Endometrial microvascular endothelial cells (primary cell): ENCODE results near the gene MROH2A. TPM values are rescaled to one million over a fixed set of nuclear protein-coding genes. Genes with fewer than 3 reads are reported as not detected.

Experiments used
- in situ Hi-C: cut with HindIII; loops from 2 replicates; pipeline ENCODE4 v1.10.0; 2017; ENCODE audit warnings: low sequenced_read_pairs, low pct_unique_long_range_greater_than_20kb; ENCODE audit errors: inconsistent ontology term
- total RNA-seq: library from RNA; depleted of rRNA; stranded (reverse); fragments of >200 nt; gene quantifications from one replicate; pipeline ENCODE4 v1.2.3, GENCODE V29; 2015; ENCODE audit errors: inconsistent ontology term

MROH2A gene
- total RNA-seq, 1 donor from 2014 or later, result not detected

- in situ Hi-C loops, result no loop called here
Observed at GRCh38 chr2:233846387-233847247, 68.5 kb downstream of the MROH2A start.

- in situ Hi-C loops, result no loop called here
Observed at GRCh38 chr2:233847248-233847898, 69.2 kb downstream of the MROH2A start.

GRCh38 chr2:233848276-233848675 is 70.1 kb downstream of the MROH2A start:
- in situ Hi-C loops, result no loop called here

GRCh38 chr2:233849607-233850271 is 71.6 kb downstream of the MROH2A start:
- in situ Hi-C loops, result no loop called here

- in situ Hi-C loops, result no loop called here
Observed at GRCh38 chr2:233850745-233851144, 72.6 kb downstream of the MROH2A start.

GRCh38 chr2:233851169-233851568 is 73.0 kb downstream of the MROH2A start:
- in situ Hi-C loops, result no loop called here

GRCh38 chr2:233852056-233852455 is 73.9 kb downstream of the MROH2A start:
- in situ Hi-C loops, result no loop called here

GRCh38 chr2:233853353-233853752 is 75.2 kb downstream of the MROH2A start:
- in situ Hi-C loops, result no loop called here

- in situ Hi-C loops, result no loop called here
Observed at GRCh38 chr2:233853883-233854240, 75.7 kb downstream of the MROH2A start.

GRCh38 chr2:233854241-233854981 is 76.3 kb downstream of the MROH2A start, which contains the start of gene HJURP:
HJURP (minus strand) TSS chr2:233854535; CDS start chr2:233854500, 35 bp downstream.
- in situ Hi-C loops, result no loop called here

- in situ Hi-C loops, result no loop called here
Observed at GRCh38 chr2:233855345-233855744, 77.2 kb downstream of the MROH2A start.

- in situ Hi-C loops, result no loop called here
Observed at GRCh38 chr2:233856184-233856583, 78.1 kb downstream of the MROH2A start.

GRCh38 chr2:233857511-233858141 is 79.5 kb downstream of the MROH2A start:
- in situ Hi-C loops, result no loop called here

- in situ Hi-C loops, result no loop called here
Observed at GRCh38 chr2:233858331-233858730, 80.2 kb downstream of the MROH2A start.

GRCh38 chr2:233862261-233862768 is 84.2 kb downstream of the MROH2A start:
- in situ Hi-C loops, result no loop called here

GRCh38 chr2:233865838-233866237 is 87.7 kb downstream of the MROH2A start:
- in situ Hi-C loops, result no loop called here

GRCh38 chr2:233866479-233866878 is 88.3 kb downstream of the MROH2A start:
- in situ Hi-C loops, result no loop called here

GRCh38 chr2:233867993-233868532 is 89.9 kb downstream of the MROH2A start, which contains the start of gene MSL3B:
MSL3B (minus strand) TSS chr2:233868386.
- in situ Hi-C loops, result no loop called here
